ENCODE results near the gene STRAP. TPM values are rescaled to one million over a fixed set of nuclear protein-coding genes. Genes with fewer than 3 reads are reported as not detected.

STRAP gene
- total RNA-seq, 1 donor from 2014 or later, result 138 TPM

DNA sequence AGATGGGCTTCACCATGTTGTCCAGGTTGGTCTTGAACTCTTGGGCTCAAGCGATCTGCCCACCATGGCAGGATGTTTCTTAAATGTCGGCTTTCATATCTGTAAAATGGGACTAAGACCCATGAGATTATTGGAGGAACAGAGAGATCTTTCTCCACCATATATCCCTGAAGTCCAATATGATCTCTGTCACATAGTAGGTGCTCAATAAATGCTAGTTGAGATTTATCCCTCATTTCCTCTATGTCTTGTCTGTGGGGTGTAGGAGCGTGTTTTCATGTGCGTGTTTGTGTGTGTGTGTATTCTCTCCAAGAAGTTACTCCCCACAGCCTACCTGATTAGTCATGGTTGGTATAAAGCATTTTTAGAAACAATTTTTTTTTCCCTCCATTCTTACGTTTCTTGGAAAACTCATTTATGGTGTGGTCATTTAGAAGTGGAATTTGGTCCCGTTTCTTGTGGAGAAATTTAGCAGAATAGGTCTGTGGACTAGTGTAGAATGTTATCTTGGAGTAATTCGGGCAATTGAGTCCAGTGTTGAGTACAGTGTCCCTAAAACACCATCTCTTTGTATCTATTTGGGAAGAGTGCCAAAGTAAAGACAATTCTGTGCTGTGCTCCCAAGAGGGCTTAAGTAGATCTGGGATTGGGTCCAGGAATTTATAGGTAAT is 4.3 kb downstream of the STRAP start:
- TF ChIP-seq CTCF (IDR thresholded peaks at IDR 0.05; ENCODE audit: unreplicated experiment), result no peak
- Mint-ChIP-seq H3K27me3 (ENCODE audit: unreplicated experiment) (peaks cover 6% of the 10 kb centered on the region), H3K27ac (ENCODE audit: unreplicated experiment) (no peak overlapping the region), H3K4me3 (ENCODE audit: unreplicated experiment) (no peak overlapping the region), H3K4me1 (ENCODE audit: unreplicated experiment) (peaks cover 20% of the 10 kb centered on the region), H3K9me3 (ENCODE audit: unreplicated experiment) (no peaks in the 10 kb centered on the region), H3K36me3 (ENCODE audit: low read depth, unreplicated experiment) (peaks cover 13% of the 10 kb centered on the region)
- DNase-seq (ENCODE audit: low spot score), result no peak

DNA sequence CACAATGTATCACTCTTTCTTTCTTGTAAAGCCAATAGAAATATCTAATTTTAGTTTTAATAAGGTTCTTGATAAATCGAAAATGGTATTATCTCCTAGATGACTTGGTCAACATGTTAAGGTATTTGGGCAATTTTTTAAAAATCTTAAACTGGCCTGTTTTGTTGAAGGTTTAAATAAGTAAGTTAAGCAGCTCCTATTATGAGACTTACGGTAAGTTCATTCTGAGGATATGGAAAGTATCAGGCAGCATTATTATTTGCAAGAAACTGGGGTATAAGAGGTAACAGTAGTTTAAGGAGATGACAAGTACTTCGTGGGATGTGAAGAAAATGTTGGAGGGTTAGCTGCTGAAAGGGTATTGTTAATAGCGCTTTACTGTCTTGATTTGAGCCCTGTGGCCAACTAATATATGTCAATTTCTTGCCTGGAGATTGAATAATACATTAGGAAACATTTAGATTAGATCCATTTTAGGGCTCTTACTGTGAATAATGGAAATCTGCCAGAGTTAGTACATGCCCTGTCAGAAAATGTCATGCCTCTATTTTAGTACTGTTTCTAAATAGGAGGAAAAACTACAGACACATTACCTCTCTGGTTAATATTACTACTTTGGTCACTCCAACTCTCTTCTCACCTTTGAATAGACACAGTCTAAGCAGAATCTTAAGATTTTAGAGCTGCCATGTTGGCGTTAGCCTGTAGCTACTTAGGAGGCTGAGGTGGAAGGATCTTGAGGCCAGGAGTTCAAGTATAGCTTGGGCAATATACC is 5.0 kb downstream of the STRAP start:
- no peak overlapping the region for H3K4me3 Mint-ChIP-seq (ENCODE audit: unreplicated experiment)
- H3K36me3 Mint-ChIP-seq (ENCODE audit: low read depth, unreplicated experiment), result peaks cover 13% of the 10 kb centered on the region
- H3K27me3 Mint-ChIP-seq (ENCODE audit: unreplicated experiment), result peaks cover 4% of the 10 kb centered on the region
- peaks cover 17% of the 10 kb centered on the region for H3K4me1 Mint-ChIP-seq (ENCODE audit: unreplicated experiment)
- TF ChIP-seq CTCF (IDR thresholded peaks at IDR 0.05; ENCODE audit: unreplicated experiment), result no peak
- no peak overlapping the region for H3K27ac Mint-ChIP-seq (ENCODE audit: unreplicated experiment)
- no peaks in the 10 kb centered on the region for H3K9me3 Mint-ChIP-seq (ENCODE audit: unreplicated experiment)
- DNase-seq (ENCODE audit: low spot score), result no peak

DNA sequence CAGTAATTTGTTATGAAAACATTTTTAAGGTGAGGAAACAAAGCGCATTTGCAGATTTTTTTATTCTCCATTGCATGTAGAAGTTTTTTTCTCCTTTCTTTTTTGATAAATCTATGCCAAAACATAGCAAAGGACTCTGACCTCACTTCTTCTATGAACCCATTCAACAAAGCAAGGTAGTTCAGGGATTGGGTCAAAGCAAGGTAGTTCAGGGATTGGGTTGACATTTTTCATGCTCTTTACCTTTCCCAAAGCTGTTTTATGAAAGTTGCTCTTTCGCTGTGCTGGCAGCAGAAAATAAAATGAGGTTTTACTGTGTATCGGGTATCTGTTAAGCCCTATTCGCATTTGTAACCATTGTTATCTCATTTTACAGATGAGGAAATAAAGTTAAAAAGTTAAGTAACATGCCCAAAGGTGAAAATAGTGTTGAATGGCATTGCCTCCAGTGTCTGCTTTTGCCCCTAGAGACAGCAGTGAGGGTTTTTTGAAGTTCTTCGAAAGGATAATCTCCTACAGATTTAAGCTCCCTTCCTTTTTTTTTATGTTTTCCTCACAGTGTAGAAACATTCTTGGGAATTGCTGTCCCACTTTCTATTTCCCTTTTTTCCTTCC is 10.6 kb downstream of the STRAP start:
- no peaks in the 10 kb centered on the region for H3K27me3 Mint-ChIP-seq (ENCODE audit: unreplicated experiment)
- H3K36me3 Mint-ChIP-seq (ENCODE audit: low read depth, unreplicated experiment), result peaks cover 10% of the 10 kb centered on the region
- TF ChIP-seq CTCF (IDR thresholded peaks at IDR 0.05; ENCODE audit: unreplicated experiment), result no peak
- no peaks in the 10 kb centered on the region for H3K9me3 Mint-ChIP-seq (ENCODE audit: unreplicated experiment)
- no peaks in the 10 kb centered on the region for H3K4me1 Mint-ChIP-seq (ENCODE audit: unreplicated experiment)
- no peak overlapping the region for H3K4me3 Mint-ChIP-seq (ENCODE audit: unreplicated experiment)
- H3K27ac Mint-ChIP-seq (ENCODE audit: unreplicated experiment), result peak overlapping the region; percentile 45
- no peak for DNase-seq (ENCODE audit: low spot score)

- Mint-ChIP-seq H3K27me3 (ENCODE audit: unreplicated experiment) (no peaks in the 10 kb centered on the region), H3K36me3 (ENCODE audit: low read depth, unreplicated experiment) (peaks cover 10% of the 10 kb centered on the region), H3K4me3 (ENCODE audit: unreplicated experiment) (no peak overlapping the region), H3K4me1 (ENCODE audit: unreplicated experiment) (no peaks in the 10 kb centered on the region), H3K27ac (ENCODE audit: unreplicated experiment) (peak overlapping the region; percentile 45), H3K9me3 (ENCODE audit: unreplicated experiment) (no peaks in the 10 kb centered on the region)
- no peak for TF ChIP-seq CTCF (IDR thresholded peaks at IDR 0.05; ENCODE audit: unreplicated experiment)
- DNase-seq (ENCODE audit: low spot score), result no peak
Measured at GRCh38 chr12:15893260-15893659, 11.1 kb downstream of the STRAP start.

DNA sequence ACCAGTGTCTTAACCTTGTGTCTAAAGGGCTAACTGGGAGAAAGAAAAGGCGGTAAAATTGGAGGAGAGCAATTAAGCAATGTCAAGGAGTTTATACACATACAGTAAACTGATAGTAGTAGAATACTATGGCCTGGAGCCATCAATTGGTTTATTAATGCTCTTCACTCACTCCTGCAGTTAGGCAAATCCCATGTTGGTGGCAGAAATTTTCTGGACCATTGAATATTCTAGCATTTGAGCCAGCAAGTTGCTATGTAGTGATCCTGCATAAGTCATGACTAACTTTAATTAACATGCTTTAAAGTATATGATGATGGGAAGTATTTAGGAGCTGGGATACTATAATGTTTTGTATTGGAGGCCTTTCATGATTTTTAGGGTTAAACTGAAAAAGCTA is 14.7 kb downstream of the STRAP start:
- Mint-ChIP-seq H3K9me3 (ENCODE audit: unreplicated experiment) (no peaks in the 10 kb centered on the region), H3K27me3 (ENCODE audit: unreplicated experiment) (no peaks in the 10 kb centered on the region), H3K4me3 (ENCODE audit: unreplicated experiment) (no peak overlapping the region), H3K36me3 (ENCODE audit: low read depth, unreplicated experiment) (peaks cover 11% of the 10 kb centered on the region), H3K4me1 (ENCODE audit: unreplicated experiment) (no peaks in the 10 kb centered on the region), H3K27ac (ENCODE audit: unreplicated experiment) (no peak overlapping the region)
- no peak for DNase-seq (ENCODE audit: low spot score)
- no peak for TF ChIP-seq CTCF (IDR thresholded peaks at IDR 0.05; ENCODE audit: unreplicated experiment)
